K562 (cell line): ENCODE results near the gene HHATL. TPM values are rescaled to one million over a fixed set of nuclear protein-coding genes. Genes with fewer than 3 reads are reported as not detected.

Experiments
- ATAC-seq: fragments of 200-7000 bp; cut with Tn5 transposase; 3 replicates; pipeline ENCODE4 v1.9.1; 2020; ENCODE audit warnings: moderate library complexity
- BruUV-seq: library from RNA; stranded (reverse); fragments of 400-500 nt; replicated peaks from 2 replicates; lab custom pipeline; 2021; lab: Mats Ljungman, UMichigan
- CTCF ChIA-PET: fragments of 300-600 bp; formaldehyde crosslinking; extraction: SDS; loops from one replicate; lab custom pipeline; 2021; ENCODE audit warnings: low intra/inter-chr PET ratio; lab: Yijun Ruan, JAX
- POLR2A ChIA-PET: fragments of 300-600, 350-650 bp; sonication (Branson Sonifier 250); formaldehyde crosslinking; extraction: SDS; loops from one replicate; lab custom pipeline; 2021; ENCODE audit warnings: antibody characterized with exemption, inconsistent platforms; lab: Yijun Ruan, JAX
- DNase-seq, 4 experiments: peaks; one replicate each; pipeline versions ENCODE4 v3.0.0 to v3.0.0-alpha.2; 2011 to 2018; ENCODE audit warnings: low spot score in 3 of 4, mixed read lengths in 3 of 4; ENCODE audit errors: extremely low read depth in 1 of 4
- FAIRE-seq: peaks from 2 replicates; lab custom pipeline; 2011; peaks lifted over from hg19 to GRCh38; lab: Jason Lieb, UNC
- H2AFZ ChIP-seq: 2 replicates; pipeline ENCODE4 v1.6.0; 2011; ENCODE audit warnings: low read depth, low read length, control low read depth, inconsistent platforms
- H3K27ac ChIP-seq: fragments of 200-600 bp; 3 replicates; pipeline ENCODE4 v1.8.0; 2011; ENCODE audit warnings: low read depth, mild to moderate bottlenecking, control low read depth, inconsistent platforms, low read length, moderate library complexity, mixed read lengths; ENCODE audit errors: extremely low read depth
- H3K27me3 ChIP-seq, 2 experiments: fragments of 300-600 bp in 1 of 2; 2 replicates in 1 of 2; 3 replicates in 1 of 2; pipeline versions ENCODE4 v1.6.0 to v1.8.0; 2011; ENCODE audit warnings: inconsistent platforms in 2 of 2, low read length in 2 of 2, mild to moderate bottlenecking in 1 of 2, mixed read lengths in 1 of 2, moderate library complexity in 1 of 2; ENCODE audit not compliant: control insufficient read depth in 2 of 2, insufficient read depth in 2 of 2
- H3K36me3 ChIP-seq: fragments of 300-600 bp; 3 replicates; pipeline ENCODE4 v1.8.0; 2011; ENCODE audit warnings: mild to moderate bottlenecking, low read length, inconsistent platforms; ENCODE audit not compliant: control insufficient read depth, insufficient read depth
- H3K4me1 ChIP-seq, 2 experiments: fragments of 200-600 bp in 1 of 2; replicated peaks in 1 of 2; 2 replicates in 1 of 2; 3 replicates in 1 of 2; pipeline versions ENCODE4 v1.5.1 to v1.8.0; 2011; ENCODE audit warnings: inconsistent platforms in 2 of 2, low read length in 2 of 2, mild to moderate bottlenecking in 1 of 2, mixed read lengths in 1 of 2, moderate library complexity in 1 of 2; ENCODE audit not compliant: control insufficient read depth in 2 of 2, insufficient read depth in 2 of 2
- H3K4me2 ChIP-seq: 2 replicates; pipeline ENCODE4 v1.6.1; 2011; ENCODE audit warnings: low read length, control low read depth, inconsistent platforms, mixed read lengths; ENCODE audit not compliant: insufficient read depth
- H3K4me3 ChIP-seq: fragments of 200-600 bp; sonication (generic), shearing (Covaris generic); 2 replicates; pipeline ENCODE4 v1.5.1; 2016; ENCODE audit warnings: control low read depth, inconsistent platforms
- H3K79me2 ChIP-seq: fragments of 200-600 bp; 3 replicates; pipeline ENCODE4 v1.8.0; 2011; ENCODE audit warnings: low read length, inconsistent platforms; ENCODE audit not compliant: control insufficient read depth, insufficient read depth
- H3K9ac ChIP-seq, 2 experiments: 2 replicates each; pipeline versions ENCODE4 v1.6.0 to v1.6.1; 2011; ENCODE audit warnings: low read depth in 2 of 2, low read length in 2 of 2, control low read depth in 1 of 2, inconsistent platforms in 1 of 2, mild to moderate bottlenecking in 1 of 2, mixed read lengths in 1 of 2; ENCODE audit not compliant: insufficient read depth in 1 of 2
- H3K9me1 ChIP-seq: one replicate; pipeline ENCODE4 v1.6.0; 2011; ENCODE audit warnings: inconsistent platforms, mild to moderate bottlenecking, low read length, moderate library complexity; ENCODE audit not compliant: control insufficient read depth, insufficient read depth
- H3K9me3 ChIP-seq: replicated peaks from 2 replicates; pipeline ENCODE4 v1.5.1; 2011; ENCODE audit warnings: low read depth, low read length, inconsistent platforms; ENCODE audit not compliant: control insufficient read depth, insufficient read depth
- H4K20me1 ChIP-seq: replicated peaks from 2 replicates; pipeline ENCODE4 v1.6.1; 2011; ENCODE audit warnings: low read length, inconsistent platforms, mixed read lengths; ENCODE audit not compliant: control insufficient read depth, insufficient read depth
- CC2D1A ChIP-seq: fragments of 450-650 bp; IDR thresholded peaks from 2 replicates; pipeline ENCODE4 v1.6.1; 2017; ENCODE audit warnings: mild to moderate bottlenecking
- CHCHD3 ChIP-seq: fragments of 250-450 bp; sonication (Bioruptor Pico); IDR thresholded peaks from 2 replicates; pipeline ENCODE4 v2.1.2; 2022; ENCODE audit warnings: mild to moderate bottlenecking
- CTCFL ChIP-seq: IDR thresholded peaks from 2 replicates; pipeline ENCODE4 v1.6.1; 2011; ENCODE audit warnings: borderline replicate concordance, low read depth, mild to moderate bottlenecking, moderate library complexity, low read length; ENCODE audit not compliant: insufficient read depth, poor library complexity, severe bottlenecking
- ETV1 ChIP-seq: fragments of 450-650 bp; conservative IDR thresholded peaks from 2 replicates; pipeline ENCODE4 v1.6.1; 2016; ENCODE audit warnings: missing genetic modification characterization, control low read depth, low read depth, missing compliant biosample characterization
- HEY1 ChIP-seq: fragments of 250-450 bp; sonication (Bioruptor Pico); IDR thresholded peaks from 2 replicates; pipeline ENCODE4 v1.5.0; 2020; ENCODE audit warnings: mild to moderate bottlenecking, moderate library complexity, borderline replicate concordance
- KAT2B ChIP-seq: IDR thresholded peaks from one replicate; pipeline ENCODE4 v1.6.1; 2012; ENCODE audit warnings: low read depth, mild to moderate bottlenecking, control low read depth, inconsistent platforms, low read length, moderate library complexity
- MCM2 ChIP-seq: fragments of 450-650 bp; IDR thresholded peaks from 2 replicates; pipeline ENCODE4 v1.6.1; 2017; ENCODE audit warnings: low read depth, mild to moderate bottlenecking
- NFIC ChIP-seq: fragments of 450-650 bp; IDR thresholded peaks from 2 replicates; pipeline ENCODE4 v1.6.1; 2017; ENCODE audit warnings: mild to moderate bottlenecking, inconsistent platforms
- RBFOX2 ChIP-seq: fragments of 200-400 bp; formaldehyde crosslinking; IDR thresholded peaks from 2 replicates; pipeline ENCODE4 v1.6.1; 2017; ENCODE audit warnings: low read depth, mild to moderate bottlenecking, low read length, moderate library complexity
- XRCC3 ChIP-seq: fragments of 450-650 bp; IDR thresholded peaks from 2 replicates; pipeline ENCODE4 v1.6.1; 2017; ENCODE audit warnings: mild to moderate bottlenecking, moderate library complexity
- WGBS: fragments of 100-300 bp; shearing (Covaris generic); methylation state at CpG from one replicate; pipeline ENCODE4 v1.1.6; 2016; ENCODE audit warnings: low coverage, mixed read lengths; ENCODE audit not compliant: insufficient coverage; ENCODE audit errors: missing lambda C conversion rate; 5-methylcytosine and 5-hydroxymethylcytosine counted together
- in situ Hi-C: fragments of 300-500 bp; cut with MboI; formaldehyde crosslinking; loops from 4 replicates; pipeline ENCODE4 v1.15.0; 2018; ENCODE audit warnings: inconsistent platforms, mixed read lengths
- intact Hi-C: fragments of 100-400 bp; cut with micrococcal nuclease; formaldehyde crosslinking; loops from 2 replicates; pipeline ENCODE4 v1.14.2; 2022
- polyA plus RNA-seq, 8 experiments: library from polyadenylated mRNA; depleted of rRNA in 4 of 8; stranded (reverse) in 5 of 8; unstranded in 3 of 8; fragments of >200 nt; fragmentation: Nextera tagmentation in 2 of 8; fragmentation: Illumina TruSeq in 1 of 8; extraction: Ambion mirVana in 2 of 8; extraction: Trizol in 1 of 8; gene quantifications; 2 replicates each; pipeline versions ENCODE4 v1.2.1 to v1.2.3, GENCODE V29; 2011 to 2014; ENCODE audit warnings: inconsistent platforms in 1 of 8, missing spikeins in 1 of 8
- total RNA-seq, 7 experiments: library from RNA; depleted of rRNA in 6 of 7; stranded (reverse); fragments of >200 nt in 6 of 7; fragmentation: Illumina TruSeq in 2 of 7; extraction: Trizol in 2 of 7; gene quantifications; 2 replicates each; pipeline versions ENCODE4 v1.2.1 to v1.2.3, GENCODE V29; 2011 to 2021; ENCODE audit warnings: low replicate concordance in 1 of 7

HHATL gene
- total and polyA plus RNA-seq, 9 of the 15 experiments (the other 6 are each of a cell fraction or from before 2014, with no cell fraction given) = not detected

- TF ChIP-seq HEY1 (no peak), KAT2B (no peak), CHCHD3 (no peak), RBFOX2 (no peak), ETV1 (no peak), CC2D1A (no peak), XRCC3 (no peak), CTCFL (no peak)
- TF ChIP-seq, all 486 proteins: peak for 0
Measured at GRCh38 chr3:42736531-42736930, 33.9 kb upstream of the HHATL start (continued).

GRCh38 chr3:42736081-42736480 lies 33.5 kb upstream of the HHATL start:
- Histone ChIP-seq H3K9me1 (no peaks in the 10 kb centered on the region), H3K9ac (no peak overlapping the region), H4K20me1 (no peaks in the 10 kb centered on the region; the same call in 1 of the 2 replicates), H3K4me1 (no peaks in the 10 kb centered on the region), H3K79me2 (no peaks in the 10 kb centered on the region), H3K36me3 (no peaks in the 10 kb centered on the region), H3K4me2 (no peak overlapping the region), H3K9me3 (no peaks in the 10 kb centered on the region), H3K4me3 (no peak overlapping the region), H3K27ac (no peak overlapping the region), H3K27me3 (peaks cover 23 to 30% of the 10 kb centered on the region in 2 experiments; a peak in 4 of 5 replicates), H2AFZ (no peak overlapping the region)
- ChIA-PET CTCF (no interaction called here), POLR2A (interaction anchor here (0.6 to 1.6 kb wide), 4 partner anchors 8 to 218 kb away, joined by 3 to 5 read pairs (median 4); partner anchors contain the start of gene HIGD1A)
- 7% methylated on average over 1 of the region's 1 CpG for WGBS
- ATAC-seq = no peak
- FAIRE-seq = no peak
- in situ Hi-C loops (no loop called here), intact Hi-C loops (no loop called here)
- DNase-seq = no peak
- TF ChIP-seq MCM2 = no peak
- TF ChIP-seq NFIC = peak; percentile 48
- BruUV-seq = no TSS peak
